Breast epithelium (tissue), 4 donors: Measurements from ENCODE around the gene NEURL4. TPM values are rescaled to one million over a fixed set of nuclear protein-coding genes. Genes with fewer than 3 reads are reported as not detected.

Experiments
- DNase-seq, 2 donors: peaks; one replicate each; pipeline ENCODE4 v3.0.0-alpha.2; 2019; ENCODE audit warnings: low spot score in 2 of 2
- H3K27ac ChIP-seq, 2 donors: fragments of 200-600 bp; sonication (generic) in 1 of 2; one replicate each; pipeline ENCODE4 v1.5.1; 2016 to 2019; ENCODE audit warnings: mild to moderate bottlenecking in 1 of 2
- H3K27me3 ChIP-seq, 2 donors: fragments of 200-600 bp; sonication (generic) in 1 of 2; one replicate each; pipeline versions ENCODE4 v1.5.1 to v1.6.0; 2017 to 2019; ENCODE audit warnings: control low read depth in 1 of 2, mild to moderate bottlenecking in 1 of 2
- H3K36me3 ChIP-seq: fragments of 200-600 bp; one replicate; pipeline ENCODE4 v1.5.1; 2019
- H3K4me1 ChIP-seq, 2 donors: fragments of 200-600 bp; sonication (generic); one replicate each; pipeline ENCODE4 v1.5.1; 2016 to 2019; ENCODE audit warnings: control low read depth in 1 of 2
- H3K4me3 ChIP-seq, 3 donors: fragments of 200-600 bp; sonication (generic); 1 replicate in 2 of 3; 2 replicates in 1 of 3; pipeline ENCODE4 v1.5.1; 2016 to 2019; ENCODE audit warnings: mild to moderate bottlenecking in 3 of 3, moderate library complexity in 2 of 3
- H3K9me3 ChIP-seq, 2 donors: fragments of 200-600 bp; sonication (generic) in 1 of 2; one replicate each; pipeline ENCODE4 v1.5.1; 2016 to 2019; ENCODE audit warnings: control low read depth in 1 of 2
- POLR2A ChIP-seq: fragments of 450-650 bp; IDR thresholded peaks from one replicate; pipeline ENCODE4 v1.6.1; 2016; ENCODE audit warnings: antibody characterized with exemption, mild to moderate bottlenecking, moderate library complexity
- POLR2AphosphoS5 ChIP-seq, 3 donors: sonication (generic); formaldehyde crosslinking; IDR thresholded peaks; one replicate each; pipeline ENCODE4 v1.6.1; 2017; ENCODE audit warnings: antibody characterized with exemption in 3 of 3
- intact Hi-C: fragments of 100-400 bp; cut with DNase I; formaldehyde crosslinking; loops from one replicate; pipeline ENCODE4 v1.15.1; 2023; ENCODE audit warnings: low total_unique reads
- total RNA-seq, 3 donors: library from RNA; depleted of rRNA; stranded (reverse); fragments of >200 nt; gene quantifications; one replicate each; pipeline ENCODE4 v1.1.0, GENCODE V29; 2016
- TF ChIP-seq, protein P1 (sequence below), 3 donors: fragments of 450-650 bp; IDR thresholded peaks; one replicate each; pipeline ENCODE4 v1.5.1; 2016 to 2017; ENCODE audit warnings: antibody characterized with exemption in 3 of 3, mild to moderate bottlenecking in 3 of 3, moderate library complexity in 3 of 3

NEURL4 gene
- total RNA-seq, 3 donors from 2014 or later: 15.0 to 22.9 (median 17.4) TPM

- intact Hi-C loops: loop anchor here (2.0 kb wide), 2 partner anchors 14 to 78 kb away; partner anchors contain the start of gene YBX2
- peak; percentile 73 to 82 for DNase-seq
- TF ChIP-seq, protein P1, sequence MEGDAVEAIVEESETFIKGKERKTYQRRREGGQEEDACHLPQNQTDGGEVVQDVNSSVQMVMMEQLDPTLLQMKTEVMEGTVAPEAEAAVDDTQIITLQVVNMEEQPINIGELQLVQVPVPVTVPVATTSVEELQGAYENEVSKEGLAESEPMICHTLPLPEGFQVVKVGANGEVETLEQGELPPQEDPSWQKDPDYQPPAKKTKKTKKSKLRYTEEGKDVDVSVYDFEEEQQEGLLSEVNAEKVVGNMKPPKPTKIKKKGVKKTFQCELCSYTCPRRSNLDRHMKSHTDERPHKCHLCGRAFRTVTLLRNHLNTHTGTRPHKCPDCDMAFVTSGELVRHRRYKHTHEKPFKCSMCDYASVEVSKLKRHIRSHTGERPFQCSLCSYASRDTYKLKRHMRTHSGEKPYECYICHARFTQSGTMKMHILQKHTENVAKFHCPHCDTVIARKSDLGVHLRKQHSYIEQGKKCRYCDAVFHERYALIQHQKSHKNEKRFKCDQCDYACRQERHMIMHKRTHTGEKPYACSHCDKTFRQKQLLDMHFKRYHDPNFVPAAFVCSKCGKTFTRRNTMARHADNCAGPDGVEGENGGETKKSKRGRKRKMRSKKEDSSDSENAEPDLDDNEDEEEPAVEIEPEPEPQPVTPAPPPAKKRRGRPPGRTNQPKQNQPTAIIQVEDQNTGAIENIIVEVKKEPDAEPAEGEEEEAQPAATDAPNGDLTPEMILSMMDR (IDR thresholded peaks at IDR 0.05): peak; percentile 94 to 97 (median 97)
- TF ChIP-seq POLR2AphosphoS5 (IDR thresholded peaks at IDR 0.05) (peak in 2 of 3 donors; percentile 14 to 42), POLR2A (no peak)
Observed at GRCh38 chr17:7280519-7281073, 48.5 kb downstream of the NEURL4 start.

DNA sequence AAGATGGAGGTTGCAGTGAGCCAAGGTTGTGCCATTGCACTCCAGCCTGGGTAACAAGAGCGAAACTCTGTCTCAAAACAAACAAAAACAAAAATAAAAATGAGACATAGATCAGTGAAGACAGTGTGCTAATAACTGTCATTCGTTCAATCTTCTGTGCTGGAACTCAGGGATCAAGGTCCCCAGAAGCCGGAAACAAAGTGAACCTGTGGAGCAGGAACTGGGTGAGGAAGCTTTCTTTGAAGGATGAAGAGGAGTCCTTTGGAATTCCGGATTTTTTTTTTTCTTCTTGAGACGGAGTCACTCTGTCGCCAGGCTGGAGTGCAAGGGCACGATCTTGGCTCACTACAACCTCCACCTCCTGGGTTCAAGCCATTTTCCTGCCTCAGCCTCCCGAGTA is 49.7 kb downstream of the NEURL4 start:
- DNase-seq: no peak
- no peaks in the 10 kb centered on the region for H3K27me3 ChIP-seq
- H3K9me3 ChIP-seq: no peaks in the 10 kb centered on the region
- no peak overlapping the region for H3K4me3 ChIP-seq
- TF ChIP-seq POLR2AphosphoS5 (IDR thresholded peaks at IDR 0.05) (no peak), POLR2A (no peak)
- TF ChIP-seq, protein P1 (IDR thresholded peaks at IDR 0.05): no peak
- H3K27ac ChIP-seq: no peak overlapping the region
- intact Hi-C loops: no loop called here
- no peaks in the 10 kb centered on the region for H3K36me3 ChIP-seq
- peaks cover 5 to 11% of the 10 kb centered on the region in 2 donors for H3K4me1 ChIP-seq

More at GRCh38 chr17:7280519-7281073, 48.5 kb downstream of the NEURL4 start:
- Histone ChIP-seq H3K4me3 (peak overlapping the region; percentile 42 to 67 (median 52)), H3K4me1 (peaks cover 5 to 11% of the 10 kb centered on the region in 2 donors), H3K27ac (peak overlapping the region; percentile 80 to 88), H3K9me3 (no peaks in the 10 kb centered on the region), H3K27me3 (no peaks in the 10 kb centered on the region), H3K36me3 (no peaks in the 10 kb centered on the region)

GRCh38 chr17:7266784-7267183 is 62.4 kb downstream of the NEURL4 start:
- no peak overlapping the region for H3K27ac ChIP-seq
- no peaks in the 10 kb centered on the region for H3K36me3 ChIP-seq
- intact Hi-C loops: no loop called here
- H3K4me3 ChIP-seq: no peak overlapping the region
- TF ChIP-seq, protein P1 (IDR thresholded peaks at IDR 0.05): no peak
- TF ChIP-seq POLR2AphosphoS5 (IDR thresholded peaks at IDR 0.05) (no peak), POLR2A (no peak)
- H3K4me1 ChIP-seq: no peaks in the 10 kb centered on the region
- no peak for DNase-seq
- no peaks in the 10 kb centered on the region for H3K9me3 ChIP-seq
- H3K27me3 ChIP-seq: peaks cover 3 to 12% of the 10 kb centered on the region in 2 donors

Other genes starting within 250 kb of the NEURL4 start
- 10 to 100 TPM in 1 of 3 donors, 1 to 10 TPM in 2; 2.8 to 15.8 (median 2.9) TPM for gene CLEC10A, start 249.1 kb downstream of the NEURL4 start, total RNA-seq
- gene ASGR2, start 214.5 kb downstream of the NEURL4 start, total RNA-seq: under 1 TPM; 0.33 to 0.96 (median 0.88) TPM
- 1 to 10 TPM; 1.0 to 1.4 (median 1.3) TPM for gene ASGR1, start 150.0 kb downstream of the NEURL4 start, total RNA-seq
- 10 to 100 TPM in 2 of 3 donors, 1 to 10 TPM in 1; 7.2 to 18.4 (median 11.1) TPM for gene DLG4, start 109.5 kb downstream of the NEURL4 start, total RNA-seq
- gene ACADVL, start 109.4 kb downstream of the NEURL4 start, total RNA-seq: 1,000 to 10,000 TPM in 1 of 3 donors, 100 to 1,000 TPM in 2; 421 to 1,002 (median 829) TPM
- 10 to 100 TPM; 32.0 to 58.2 (median 47.9) TPM for gene DVL2, start 94.8 kb downstream of the NEURL4 start, total RNA-seq
- 10 to 100 TPM; 22.1 to 40.4 (median 37.7) TPM for gene PHF23, start 89.9 kb downstream of the NEURL4 start, total RNA-seq
- gene GABARAP, start 86.9 kb downstream of the NEURL4 start, total RNA-seq: 100 to 1,000 TPM; 620 to 765 (median 631) TPM
- gene CTDNEP1, start 77.6 kb downstream of the NEURL4 start, total RNA-seq: 10 to 100 TPM; 35.7 to 67.5 (median 60.5) TPM
- 10 to 100 TPM; 26.9 to 36.7 (median 30.6) TPM for gene ELP5, start 77.1 kb downstream of the NEURL4 start, total RNA-seq
- gene CLDN7, start 66.9 kb downstream of the NEURL4 start, total RNA-seq: 10 to 100 TPM in 2 of 3 donors, 1 to 10 TPM in 1; 5.4 to 95.9 (median 60.0) TPM
- gene SLC2A4, start 47.6 kb downstream of the NEURL4 start, total RNA-seq: 10 to 100 TPM in 1 of 3 donors, 1 to 10 TPM in 2; 2.6 to 32.5 (median 3.5) TPM
- 1 to 10 TPM; 2.6 to 3.0 (median 2.9) TPM for gene YBX2, start 34.7 kb downstream of the NEURL4 start, total RNA-seq
- gene EIF5A, start 21.7 kb downstream of the NEURL4 start, total RNA-seq: 100 to 1,000 TPM; 151 to 172 (median 163) TPM
- 100 to 1,000 TPM in 1 of 3 donors, 10 to 100 TPM in 2; 77.3 to 109 (median 84.2) TPM for gene GPS2, start 14.0 kb downstream of the NEURL4 start, total RNA-seq
- gene ACAP1, start 7.2 kb upstream of the NEURL4 start, total RNA-seq: 1 to 10 TPM; 3.4 to 6.6 (median 5.2) TPM
- gene KCTD11, start 22.8 kb upstream of the NEURL4 start, total RNA-seq: 10 to 100 TPM in 2 of 3 donors, 1 to 10 TPM in 1; 9.1 to 11.5 (median 11.0) TPM
- not detected for gene TMEM95, start 25.8 kb upstream of the NEURL4 start, total RNA-seq
- gene TNK1, start 51.8 kb upstream of the NEURL4 start, total RNA-seq: 10 to 100 TPM in 2 of 3 donors, 1 to 10 TPM in 1; 1.1 to 22.1 (median 14.4) TPM
- 10 to 100 TPM; 16.0 to 24.3 (median 19.0) TPM for gene PLSCR3, start 65.2 kb upstream of the NEURL4 start, total RNA-seq
- 100 to 1,000 TPM in 1 of 3 donors, 10 to 100 TPM in 2; 77.6 to 113 (median 92.3) TPM for gene TMEM256, start 74.8 kb upstream of the NEURL4 start, total RNA-seq
- 10 to 100 TPM in 1 of 3 donors, 1 to 10 TPM in 2; 6.7 to 13.1 (median 8.3) TPM for gene NLGN2, start 78.5 kb upstream of the NEURL4 start, total RNA-seq
- not detected for gene SPEM1, start 91.0 kb upstream of the NEURL4 start, total RNA-seq
- not detected for gene SPEM2, start 96.3 kb upstream of the NEURL4 start, total RNA-seq
- not detected for gene SPEM3, start 99.5 kb upstream of the NEURL4 start, total RNA-seq
- 10 to 100 TPM in 1 of 3 donors, 1 to 10 TPM in 2; 3.5 to 18.1 (median 9.5) TPM for gene TMEM102, start 106.1 kb upstream of the NEURL4 start, total RNA-seq
- 1 to 10 TPM; 2.1 to 2.9 (median 2.9) TPM for gene FGF11, start 110.2 kb upstream of the NEURL4 start, total RNA-seq
- 10 to 100 TPM in 2 of 3 donors, 1 to 10 TPM in 1; 8.5 to 11.8 (median 11.7) TPM for gene CHRNB1, start 115.7 kb upstream of the NEURL4 start, total RNA-seq
- 10 to 100 TPM; 34.4 to 46.9 (median 45.7) TPM for gene ZBTB4, start 150.3 kb upstream of the NEURL4 start, total RNA-seq
- not detected for gene SLC35G6, start 152.1 kb upstream of the NEURL4 start, total RNA-seq
- gene POLR2A, start 155.0 kb upstream of the NEURL4 start, total RNA-seq: 100 to 1,000 TPM in 1 of 3 donors, 10 to 100 TPM in 2; 64.2 to 174 (median 88.7) TPM
- gene TNFSF12, start 219.7 kb upstream of the NEURL4 start, total RNA-seq: 10 to 100 TPM; 39.3 to 65.3 (median 41.1) TPM
- gene TNFSF13, start 229.4 kb upstream of the NEURL4 start, total RNA-seq: 10 to 100 TPM; 25.2 to 36.7 (median 33.6) TPM
- 10 to 100 TPM; 59.5 to 65.2 (median 62.3) TPM for gene SENP3, start 232.6 kb upstream of the NEURL4 start, total RNA-seq